ENCODE results near the gene DBI.

DBI gene

GRCh38 chr2:119332953-119333352 is 33.8 kb upstream of the DBI start:
- no peak for TF ChIP-seq CTCF (IDR thresholded peaks at IDR 0.05)

DNA sequence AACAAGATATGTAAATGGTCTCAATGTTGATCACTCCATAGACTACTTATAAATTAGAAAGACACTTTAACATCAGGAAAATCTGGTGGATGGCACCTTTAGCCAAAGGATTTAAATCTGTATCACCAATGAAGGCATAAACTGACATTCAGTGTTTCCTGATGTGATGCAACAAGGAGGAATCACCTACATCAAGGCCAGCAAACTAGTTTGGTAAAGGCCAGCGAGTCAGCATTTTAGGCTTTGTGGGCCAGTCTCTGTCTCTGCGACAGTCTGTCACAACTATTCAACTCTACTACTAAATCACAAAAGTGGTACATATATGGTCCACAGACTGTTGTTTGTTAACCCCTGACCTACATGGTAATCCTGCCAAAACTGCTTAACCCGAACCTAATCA is 33.4 kb upstream of the DBI start:
- no peak for TF ChIP-seq CTCF (IDR thresholded peaks at IDR 0.05)

DNA sequence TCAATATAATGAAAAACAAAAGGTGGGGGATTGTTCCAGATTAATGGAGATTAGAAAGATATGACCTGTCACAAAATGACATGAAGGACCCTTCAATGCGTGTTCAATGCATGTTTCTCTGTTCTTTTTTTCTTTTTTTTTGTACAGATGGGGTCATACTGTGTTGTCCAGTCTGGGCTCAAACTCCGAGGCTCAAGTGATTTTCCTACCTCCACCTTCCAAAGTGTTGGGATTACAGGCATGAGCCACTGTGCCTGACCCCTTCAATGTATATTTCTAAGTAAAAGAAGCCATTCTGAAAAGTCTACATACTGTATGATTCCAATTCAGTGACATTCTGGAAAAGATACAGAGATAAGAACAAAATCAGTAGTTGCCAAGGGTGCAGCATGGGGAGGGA is 32.9 kb upstream of the DBI start:
- no peak for TF ChIP-seq CTCF (IDR thresholded peaks at IDR 0.05)

- no peak for TF ChIP-seq CTCF (IDR thresholded peaks at IDR 0.05)
These were observed 29.0 kb upstream of the DBI start for GRCh38 chr2:119337749-119338148.

- TF ChIP-seq CTCF (IDR thresholded peaks at IDR 0.05), result no peak
These were observed 28.5 kb upstream of the DBI start for GRCh38 chr2:119338272-119338671.

- no peak for TF ChIP-seq CTCF (IDR thresholded peaks at IDR 0.05)
These were observed 27.8 kb upstream of the DBI start for GRCh38 chr2:119338826-119339561.

GRCh38 chr2:119339562-119339923 is 27.2 kb upstream of the DBI start:
- TF ChIP-seq CTCF (IDR thresholded peaks at IDR 0.05), result no peak

DNA sequence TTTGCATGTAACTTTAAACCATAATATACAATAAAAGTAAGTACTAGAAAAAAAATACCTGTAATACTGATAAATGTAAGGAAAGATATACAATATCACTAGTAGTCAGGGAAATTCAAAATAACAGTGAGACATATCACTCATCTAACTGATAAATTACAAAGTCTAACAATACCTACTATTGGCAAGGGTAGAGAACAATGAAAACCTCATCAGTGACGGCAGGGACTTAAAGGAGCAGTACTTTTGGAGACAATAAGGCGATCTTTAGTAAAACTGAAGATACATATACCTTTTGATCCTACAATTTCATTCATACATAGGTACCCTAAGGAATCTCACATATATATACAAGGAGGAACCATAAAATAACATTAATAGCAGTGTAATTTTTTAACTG is 25.1 kb upstream of the DBI start:
- TF ChIP-seq CTCF (IDR thresholded peaks at IDR 0.05), result no peak
